GM18508 (cell line): ENCODE measurements around the gene PARD3B.

Experiments used
- ATAC-seq: cut with Tn5 transposase; IDR thresholded peaks from one replicate; pipeline ENCODE4 v1.9.1; 2021; ENCODE audit warnings: moderate number of reproducible peaks; ENCODE audit not compliant: insufficient read depth, unreplicated experiment

The PARD3B gene

GRCh38 chr2:204652063-204652462 lies 106.8 kb downstream of the PARD3B start:
- ATAC-seq: no peak

- no peak for ATAC-seq
These were observed 109.4 kb downstream of the PARD3B start for GRCh38 chr2:204654669-204655068.

DNA sequence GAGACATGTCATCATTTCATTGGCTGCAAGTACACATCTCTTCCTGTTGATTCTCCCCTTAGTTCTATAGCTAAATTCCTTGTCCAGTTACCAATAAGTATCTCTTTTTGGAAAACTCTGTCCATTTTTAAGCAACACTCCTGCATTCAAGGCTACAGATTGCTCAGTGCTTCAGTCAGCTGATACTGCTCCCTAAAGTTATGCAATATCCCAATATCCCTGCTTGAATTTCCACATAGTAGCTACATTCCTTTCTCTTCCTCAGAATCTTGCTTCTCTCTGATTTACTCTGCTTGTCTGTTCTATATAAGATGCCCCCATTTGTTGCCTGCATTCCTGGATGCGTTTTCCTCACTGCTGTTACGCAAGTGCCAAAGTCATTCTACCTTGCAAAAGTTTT lies 109.8 kb downstream of the PARD3B start:
- no peak for ATAC-seq

GRCh38 chr2:204655626-204656025 lies 110.4 kb downstream of the PARD3B start:
- no peak for ATAC-seq

GRCh38 chr2:204657024-204657423 lies 111.7 kb downstream of the PARD3B start:
- no peak for ATAC-seq

- ATAC-seq: no peak
These were observed 117.7 kb downstream of the PARD3B start for GRCh38 chr2:204662956-204663355.

DNA sequence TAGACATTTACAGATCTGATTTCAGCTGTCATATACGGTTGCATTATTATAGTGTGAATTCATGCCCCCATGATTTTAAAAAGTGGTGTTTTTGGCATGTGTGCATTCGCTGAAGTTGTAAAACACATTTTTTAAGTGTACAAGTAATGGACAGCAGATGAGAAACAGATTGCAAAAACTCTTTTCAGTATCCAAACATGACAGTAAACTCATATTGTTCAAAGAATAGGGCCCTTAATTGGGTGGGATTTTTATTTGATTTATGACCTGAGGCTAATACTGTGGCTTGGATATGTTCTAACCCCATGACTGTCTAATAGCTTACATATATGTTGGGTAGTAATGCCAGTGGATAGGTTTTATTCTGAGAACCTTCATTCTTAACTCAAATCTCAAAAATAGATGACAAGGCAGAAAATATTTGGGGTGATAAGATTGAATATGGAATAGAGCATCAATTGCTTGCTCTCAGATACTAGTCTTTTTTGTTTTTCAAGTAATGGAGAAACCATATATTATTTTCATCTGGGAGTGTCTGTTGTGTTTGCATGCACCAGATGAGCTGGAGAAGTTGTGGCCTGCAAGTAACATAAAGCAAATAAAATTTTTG lies 118.6 kb downstream of the PARD3B start:
- no peak for ATAC-seq

- ATAC-seq: no peak
These were observed 119.4 kb downstream of the PARD3B start for GRCh38 chr2:204664708-204665121.

DNA sequence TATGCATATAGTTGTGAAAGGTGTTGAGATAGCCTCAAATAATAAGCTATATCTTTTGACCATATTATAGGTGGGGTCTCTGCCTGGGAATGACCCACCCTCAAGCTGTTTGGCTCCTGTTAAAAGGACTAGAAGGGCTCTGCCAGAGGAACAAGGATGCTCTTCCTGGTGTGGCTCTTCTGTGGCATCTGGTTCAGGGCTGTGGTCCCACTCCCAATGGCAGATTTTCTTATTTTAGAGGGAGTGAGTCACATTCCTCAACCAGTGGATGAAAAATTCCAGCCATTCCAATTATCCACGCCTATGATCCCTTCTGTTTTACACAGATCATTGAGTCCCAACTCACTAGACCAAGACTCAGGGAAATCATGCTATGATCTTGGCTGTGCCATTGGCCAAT lies 119.9 kb downstream of the PARD3B start:
- ATAC-seq: no peak

- ATAC-seq: no peak
These were observed 120.5 kb downstream of the PARD3B start for GRCh38 chr2:204665771-204666170.

- ATAC-seq: no peak
These were observed 122.7 kb downstream of the PARD3B start for GRCh38 chr2:204667990-204668389.

DNA sequence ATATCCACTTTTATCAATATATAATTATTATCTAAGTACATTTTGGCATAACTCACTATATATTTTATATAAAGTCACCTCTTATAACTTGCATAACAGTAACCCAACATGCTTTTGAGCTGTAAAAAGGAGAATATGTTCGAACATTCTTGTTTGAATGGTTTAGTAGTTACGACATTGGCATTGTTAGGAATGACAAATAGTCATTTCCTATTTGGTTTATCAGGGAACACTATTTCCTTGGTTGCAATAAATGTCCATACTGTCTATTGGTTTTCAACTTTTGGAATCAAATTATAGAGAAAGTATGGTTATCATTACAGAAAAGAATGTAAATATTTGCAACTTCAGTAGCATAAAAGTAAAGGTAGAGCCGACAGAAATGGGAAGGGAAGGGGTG lies 124.1 kb downstream of the PARD3B start:
- ATAC-seq: no peak

DNA sequence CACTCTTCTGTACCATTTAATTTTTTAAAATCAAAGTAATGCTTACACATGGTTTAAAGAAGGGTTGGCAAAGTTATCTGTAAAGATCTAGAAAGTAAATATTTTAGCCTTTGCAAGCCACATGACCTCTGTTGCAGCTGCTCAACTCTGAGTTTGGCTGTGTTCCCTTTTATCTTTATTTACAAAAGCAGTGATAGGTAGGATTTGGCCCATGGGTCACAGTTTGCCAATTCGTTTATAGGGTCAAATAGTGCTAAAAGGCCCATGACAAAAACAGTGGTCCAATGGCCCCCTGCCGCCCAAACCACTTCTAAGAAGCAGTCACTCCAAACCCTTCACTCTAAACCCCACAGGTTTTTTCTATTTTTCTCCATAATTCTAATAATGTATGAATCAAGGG lies 124.8 kb downstream of the PARD3B start:
- no peak for ATAC-seq

GRCh38 chr2:204670756-204671155 lies 125.5 kb downstream of the PARD3B start:
- no peak for ATAC-seq

GRCh38 chr2:204672772-204673171 lies 127.5 kb downstream of the PARD3B start:
- ATAC-seq: no peak

DNA sequence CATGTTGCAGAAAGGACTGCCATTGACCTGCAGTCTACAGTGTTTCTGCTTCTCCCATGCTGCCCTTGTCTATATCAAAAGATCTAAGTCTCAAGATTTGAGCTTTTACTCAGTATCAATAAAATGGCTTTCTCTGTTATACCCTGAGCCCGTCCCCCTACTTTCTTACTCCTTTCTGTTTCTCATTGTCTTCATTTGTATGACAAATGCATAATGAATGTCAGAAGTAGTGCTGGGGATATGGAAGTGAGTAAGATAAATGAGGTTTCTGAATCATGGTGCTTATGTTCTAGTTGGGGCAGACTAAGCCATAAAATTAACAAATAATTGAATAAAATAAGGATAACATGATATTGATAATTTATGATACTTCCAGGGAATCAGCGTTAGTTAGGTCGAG lies 128.6 kb downstream of the PARD3B start:
- no peak for ATAC-seq

DNA sequence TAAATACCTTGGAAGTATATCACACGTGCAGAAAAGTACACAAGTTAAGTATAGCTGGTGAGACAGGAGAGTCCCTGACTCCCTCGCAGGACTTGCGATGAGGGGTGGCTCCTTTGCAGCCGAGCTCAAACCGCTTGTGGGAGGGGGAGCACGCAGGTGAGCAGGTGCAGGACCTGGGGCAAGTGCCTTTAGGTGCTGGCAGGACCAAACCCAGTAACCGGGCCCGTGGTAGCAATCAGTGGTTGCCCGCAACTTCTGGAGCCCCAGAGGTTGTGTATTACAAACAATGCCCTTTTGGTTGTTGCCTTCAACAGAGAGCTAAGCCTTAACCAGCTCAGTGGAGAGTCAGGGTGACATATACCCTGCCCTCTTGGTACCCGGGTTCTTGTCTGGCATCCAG lies 132.8 kb downstream of the PARD3B start:
- ATAC-seq: no peak

- ATAC-seq: no peak
These were observed 135.3 kb downstream of the PARD3B start for GRCh38 chr2:204680576-204680975.

DNA sequence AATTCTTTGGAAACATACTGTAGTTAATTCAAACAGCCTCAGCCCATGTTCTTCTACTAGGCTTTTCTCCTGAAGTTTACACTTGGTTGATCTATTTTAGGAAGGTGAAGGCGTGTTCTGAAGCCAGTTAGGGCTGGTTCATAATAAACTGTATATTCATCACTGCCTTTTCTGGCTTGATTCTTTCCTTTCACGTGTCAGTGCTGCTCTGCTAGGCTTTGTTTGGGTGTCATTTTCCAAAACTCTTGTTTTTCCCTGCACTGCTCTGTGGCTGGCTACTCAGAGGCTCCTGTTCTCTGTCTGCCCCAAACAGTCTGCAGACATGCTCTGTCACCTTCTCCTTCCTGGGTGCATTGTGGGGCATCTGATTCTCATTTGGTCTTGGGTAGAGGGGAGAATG lies 136.1 kb downstream of the PARD3B start:
- ATAC-seq: no peak

DNA sequence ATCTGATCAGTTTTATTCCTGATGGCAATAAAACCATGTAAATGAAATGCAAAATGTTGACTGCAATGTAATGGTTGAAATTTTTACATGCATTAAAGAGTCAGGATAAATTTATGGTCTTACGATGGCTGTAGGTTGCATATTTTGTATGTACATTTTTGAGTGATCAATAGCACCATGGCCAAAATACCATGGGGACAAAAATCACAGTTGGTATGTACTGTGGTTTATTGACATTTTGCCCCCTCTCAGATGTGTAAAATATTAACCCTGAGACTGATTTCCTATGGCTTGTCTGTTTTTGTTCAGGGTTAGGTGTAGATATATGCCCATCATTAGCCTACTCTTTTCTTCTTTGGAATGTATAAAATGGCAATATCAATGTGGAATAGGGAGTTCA lies 138.1 kb downstream of the PARD3B start:
- ATAC-seq: no peak

DNA sequence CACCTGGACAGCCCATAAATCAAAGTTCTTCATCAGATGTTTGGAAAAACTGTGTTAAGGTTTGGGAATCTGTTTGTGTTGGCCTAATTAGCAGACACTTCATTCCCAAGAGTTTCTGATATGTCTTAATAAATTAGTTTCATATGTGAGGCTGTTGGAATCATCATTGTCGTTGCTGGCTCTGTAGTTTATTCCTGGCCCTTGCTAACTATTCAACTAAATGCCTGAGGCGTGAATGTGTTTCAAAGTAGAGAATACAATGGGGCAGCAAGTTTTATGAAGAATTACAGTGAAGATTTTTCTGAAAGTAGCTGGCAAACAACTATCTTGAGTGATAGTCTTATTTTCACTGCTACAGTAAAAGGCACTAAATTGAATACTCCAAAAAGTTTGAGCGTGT lies 141.1 kb downstream of the PARD3B start:
- ATAC-seq: no peak

- no peak for ATAC-seq
These were observed 142.5 kb downstream of the PARD3B start for GRCh38 chr2:204687776-204688175.
